Prostate gland (tissue), 2 donors: ENCODE measurements around the gene RUFY3.

Experiments used
- POLR2A ChIP-seq: fragments of 450-650 bp; IDR thresholded peaks from one replicate; pipeline ENCODE4 v1.6.1; 2016; ENCODE audit warnings: antibody characterized with exemption, mild to moderate bottlenecking
- POLR2AphosphoS5 ChIP-seq: sonication (generic); formaldehyde crosslinking; IDR thresholded peaks from one replicate; pipeline ENCODE4 v1.6.1; 2017; ENCODE audit warnings: antibody characterized with exemption
- TF ChIP-seq, protein P1 (sequence below), 4 experiments: fragments of 200-600 bp in 2 of 4; fragments of 450-650 bp in 2 of 4; sonication (generic) in 2 of 4; IDR thresholded peaks; 1 replicate in 3 of 4; 2 replicates in 1 of 4; pipeline ENCODE4 v1.5.1; 2016 to 2019; ENCODE audit warnings: antibody characterized with exemption in 4 of 4, mild to moderate bottlenecking in 2 of 4, moderate library complexity in 2 of 4

DNA sequence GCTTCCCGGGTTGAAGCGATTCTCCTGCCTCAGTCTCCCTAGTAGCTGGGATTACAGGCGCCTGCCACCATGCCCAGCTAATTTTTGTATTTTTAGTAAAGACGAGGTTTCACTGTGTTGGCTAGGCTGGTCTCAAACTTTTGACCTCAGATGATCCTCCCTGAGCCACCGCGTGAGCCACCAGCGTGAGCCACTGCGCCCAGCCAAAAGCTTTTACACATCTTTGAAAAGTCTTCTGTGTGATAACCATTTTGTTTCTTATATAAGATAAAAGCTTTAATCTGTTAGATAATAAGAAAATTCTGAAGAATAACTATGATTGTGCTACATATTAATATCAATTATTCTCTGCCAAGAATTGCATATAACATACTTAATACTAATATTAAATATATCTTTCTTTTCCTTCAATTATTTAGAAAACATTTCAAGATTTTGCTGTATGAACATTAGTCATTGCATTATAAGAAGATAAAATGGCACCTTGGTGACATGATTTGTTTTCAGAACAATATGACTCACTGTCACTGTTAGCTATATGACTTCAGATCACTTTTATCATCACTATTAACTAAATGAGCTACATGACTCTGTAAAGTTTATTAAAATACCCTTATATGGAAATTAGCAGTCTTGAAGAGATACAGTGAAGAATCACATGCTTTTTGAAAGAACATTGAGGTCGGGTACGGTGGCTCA lies 33.4 kb downstream of the RUFY3 start:
- TF ChIP-seq POLR2AphosphoS5 (no peak), POLR2A (no peak)
- TF ChIP-seq, protein P1, sequence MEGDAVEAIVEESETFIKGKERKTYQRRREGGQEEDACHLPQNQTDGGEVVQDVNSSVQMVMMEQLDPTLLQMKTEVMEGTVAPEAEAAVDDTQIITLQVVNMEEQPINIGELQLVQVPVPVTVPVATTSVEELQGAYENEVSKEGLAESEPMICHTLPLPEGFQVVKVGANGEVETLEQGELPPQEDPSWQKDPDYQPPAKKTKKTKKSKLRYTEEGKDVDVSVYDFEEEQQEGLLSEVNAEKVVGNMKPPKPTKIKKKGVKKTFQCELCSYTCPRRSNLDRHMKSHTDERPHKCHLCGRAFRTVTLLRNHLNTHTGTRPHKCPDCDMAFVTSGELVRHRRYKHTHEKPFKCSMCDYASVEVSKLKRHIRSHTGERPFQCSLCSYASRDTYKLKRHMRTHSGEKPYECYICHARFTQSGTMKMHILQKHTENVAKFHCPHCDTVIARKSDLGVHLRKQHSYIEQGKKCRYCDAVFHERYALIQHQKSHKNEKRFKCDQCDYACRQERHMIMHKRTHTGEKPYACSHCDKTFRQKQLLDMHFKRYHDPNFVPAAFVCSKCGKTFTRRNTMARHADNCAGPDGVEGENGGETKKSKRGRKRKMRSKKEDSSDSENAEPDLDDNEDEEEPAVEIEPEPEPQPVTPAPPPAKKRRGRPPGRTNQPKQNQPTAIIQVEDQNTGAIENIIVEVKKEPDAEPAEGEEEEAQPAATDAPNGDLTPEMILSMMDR (IDR thresholded peaks at IDR 0.05) = no peak
